ENCODE data around the gene PDE11A. TPM values are rescaled to one million over a fixed set of nuclear protein-coding genes. Genes with fewer than 3 reads are reported as not detected.

PDE11A gene
- total and polyA plus RNA-seq, 2 of the 8 experiments (the other 6 are each of a cell fraction or from before 2014, with no cell fraction given): 0.19 to 0.23 TPM

DNA sequence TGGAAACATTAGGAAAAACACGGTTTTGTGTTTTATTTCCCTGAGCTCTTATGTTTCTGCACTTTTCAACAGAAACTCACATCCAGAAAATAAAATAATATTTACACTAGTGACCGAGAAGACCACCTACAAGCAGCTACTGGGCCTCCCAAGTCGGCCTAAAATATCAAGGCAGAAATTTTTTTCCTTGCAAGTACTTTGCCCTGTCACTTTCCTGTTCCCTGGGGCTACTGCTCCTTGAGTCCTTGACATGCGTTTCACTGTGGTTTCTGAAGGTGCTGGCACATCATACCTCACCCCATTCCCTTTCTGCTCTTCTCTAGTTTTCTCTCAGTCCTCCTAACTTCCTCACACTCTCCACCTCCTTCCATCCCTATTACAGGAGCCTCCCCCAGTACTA lies 400.9 kb downstream of the PDE11A start (continued):
- TF ChIP-seq CHD1 (IDR thresholded peaks at IDR 0.05; ENCODE audit: low read depth, low read length): no peak
- no peak for TF ChIP-seq SIRT6 (IDR thresholded peaks at IDR 0.05; ENCODE audit: low read length)

Data from H1 (cell line).